ENCODE data around the gene KLK15. TPM values are rescaled to one million over a fixed set of nuclear protein-coding genes. Genes with fewer than 3 reads are reported as not detected.

Gene KLK15
- polyA plus RNA-seq, 2 of the 4 experiments (the other 2 are of a cell fraction), result not detected

DNA sequence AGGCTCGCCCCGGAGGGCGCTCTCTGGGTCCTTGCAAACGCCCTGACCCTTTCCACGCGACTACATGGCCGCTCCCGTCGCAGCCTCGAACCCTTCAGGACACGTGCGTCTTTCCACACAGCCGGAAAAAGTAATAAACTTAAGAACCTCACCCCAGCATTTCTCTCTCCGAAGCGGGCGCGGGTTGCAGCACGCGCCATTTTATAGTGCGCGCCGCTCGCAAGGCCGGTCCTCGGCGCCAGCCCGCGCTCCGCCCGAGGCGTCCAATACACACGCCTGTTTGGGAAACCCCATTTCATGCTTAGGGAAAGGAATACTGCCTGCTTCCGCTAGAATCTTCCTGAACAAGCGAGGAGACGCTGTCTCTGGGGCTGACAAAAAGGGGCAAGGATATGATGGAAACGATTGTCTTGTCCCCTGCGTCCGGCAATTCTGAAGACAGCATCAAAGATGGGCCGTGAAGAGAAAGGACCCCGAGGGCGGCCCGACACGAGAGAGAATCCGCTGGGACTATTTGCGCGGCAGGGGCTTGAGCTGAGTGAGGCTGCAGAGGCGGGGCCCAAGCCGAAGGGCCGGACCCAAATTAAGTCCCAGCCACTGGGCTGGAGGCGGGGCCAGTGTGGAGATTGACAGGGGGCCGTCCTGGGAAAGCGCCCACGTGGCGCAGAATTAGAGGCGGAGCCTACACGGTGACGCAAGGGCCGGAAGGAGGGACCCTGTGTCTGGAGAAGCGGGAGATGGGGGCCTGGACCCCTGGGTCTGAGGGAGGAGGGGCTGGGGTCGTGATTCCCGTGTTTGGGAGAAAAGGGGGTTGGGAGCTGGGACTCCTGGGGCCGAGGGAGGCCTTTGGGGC lies 28.7 kb downstream of the KLK15 start:
- Histone ChIP-seq H3K4me2 (peak overlapping the region; percentile 94), H3K9me3 (no peaks in the 10 kb centered on the region), H3K4me3 (peak overlapping the region; percentile 65), H3K4me1 (peaks cover 15% of the 10 kb centered on the region), H3K27ac (peak overlapping the region; percentile 94 to 95)
- WGBS (ENCODE audit: missing lambda C conversion rate), result 2% methylated on average over 62 of the region's 62 CpGs
- FAIRE-seq (peak; percentile 39), DNase-seq (ENCODE audit: low read depth in 1 of 2, low spot score in 1 of 2) (peak; percentile 98 to 100), ATAC-seq (peak; percentile 89 to 95)
- ChIA-PET POLR2A (interaction anchor here (0.6 to 2.3 kb wide), 20 partner anchors 8 to 458 kb away, joined by 3 to 26 read pairs (median 4); partner anchors contain the start of gene JOSD2), CTCF (interaction anchor here (0.7 to 4.1 kb wide), 4 partner anchors 12 to 135 kb away, joined by 3 to 19 read pairs (median 8); no protein-coding TSS in a partner anchor)
- no peak for TF ChIP-seq EHMT2 (IDR thresholded peaks at IDR 0.05; ENCODE audit: low read depth)
- TF ChIP-seq, protein P1, sequence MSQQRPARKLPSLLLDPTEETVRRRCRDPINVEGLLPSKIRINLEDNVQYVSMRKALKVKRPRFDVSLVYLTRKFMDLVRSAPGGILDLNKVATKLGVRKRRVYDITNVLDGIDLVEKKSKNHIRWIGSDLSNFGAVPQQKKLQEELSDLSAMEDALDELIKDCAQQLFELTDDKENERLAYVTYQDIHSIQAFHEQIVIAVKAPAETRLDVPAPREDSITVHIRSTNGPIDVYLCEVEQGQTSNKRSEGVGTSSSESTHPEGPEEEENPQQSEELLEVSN (IDR thresholded peaks at IDR 0.05; ENCODE audit: borderline replicate concordance, low read depth), result peak; percentile 82
- peak; percentile 19; the same call in 1 of the 2 replicates for TF ChIP-seq MAZ (IDR thresholded peaks at IDR 0.05; ENCODE audit: borderline replicate concordance, low read depth, low read length)
- 0 out of 2 replicates have a peak, but pooled peaks have one; percentile 31 for TF ChIP-seq HDAC2 (IDR thresholded peaks at IDR 0.05)
- TF ChIP-seq POLR2A (IDR thresholded peaks at IDR 0.05; ENCODE audit: low read length), result peak; percentile 97
- no peak for TF ChIP-seq RCOR1 (IDR thresholded peaks at IDR 0.05; ENCODE audit: low read depth, low read length)
- TF ChIP-seq, protein P2, sequence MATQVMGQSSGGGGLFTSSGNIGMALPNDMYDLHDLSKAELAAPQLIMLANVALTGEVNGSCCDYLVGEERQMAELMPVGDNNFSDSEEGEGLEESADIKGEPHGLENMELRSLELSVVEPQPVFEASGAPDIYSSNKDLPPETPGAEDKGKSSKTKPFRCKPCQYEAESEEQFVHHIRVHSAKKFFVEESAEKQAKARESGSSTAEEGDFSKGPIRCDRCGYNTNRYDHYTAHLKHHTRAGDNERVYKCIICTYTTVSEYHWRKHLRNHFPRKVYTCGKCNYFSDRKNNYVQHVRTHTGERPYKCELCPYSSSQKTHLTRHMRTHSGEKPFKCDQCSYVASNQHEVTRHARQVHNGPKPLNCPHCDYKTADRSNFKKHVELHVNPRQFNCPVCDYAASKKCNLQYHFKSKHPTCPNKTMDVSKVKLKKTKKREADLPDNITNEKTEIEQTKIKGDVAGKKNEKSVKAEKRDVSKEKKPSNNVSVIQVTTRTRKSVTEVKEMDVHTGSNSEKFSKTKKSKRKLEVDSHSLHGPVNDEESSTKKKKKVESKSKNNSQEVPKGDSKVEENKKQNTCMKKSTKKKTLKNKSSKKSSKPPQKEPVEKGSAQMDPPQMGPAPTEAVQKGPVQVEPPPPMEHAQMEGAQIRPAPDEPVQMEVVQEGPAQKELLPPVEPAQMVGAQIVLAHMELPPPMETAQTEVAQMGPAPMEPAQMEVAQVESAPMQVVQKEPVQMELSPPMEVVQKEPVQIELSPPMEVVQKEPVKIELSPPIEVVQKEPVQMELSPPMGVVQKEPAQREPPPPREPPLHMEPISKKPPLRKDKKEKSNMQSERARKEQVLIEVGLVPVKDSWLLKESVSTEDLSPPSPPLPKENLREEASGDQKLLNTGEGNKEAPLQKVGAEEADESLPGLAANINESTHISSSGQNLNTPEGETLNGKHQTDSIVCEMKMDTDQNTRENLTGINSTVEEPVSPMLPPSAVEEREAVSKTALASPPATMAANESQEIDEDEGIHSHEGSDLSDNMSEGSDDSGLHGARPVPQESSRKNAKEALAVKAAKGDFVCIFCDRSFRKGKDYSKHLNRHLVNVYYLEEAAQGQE (IDR thresholded peaks at IDR 0.05), result peak; percentile 37; the same call in 1 of the 2 replicates
- TF ChIP-seq HOXB13 (CRISPR knock-in tag; IDR thresholded peaks at IDR 0.05; ENCODE audit: low read depth), result no peak
- peak; percentile 11 to 82; a peak in 3 of 4 replicates for TF ChIP-seq CEBPB (IDR thresholded peaks at IDR 0.05)
- peak; percentile 99 for TF ChIP-seq PHF8 (IDR thresholded peaks at IDR 0.05; ENCODE audit: borderline replicate concordance, low read depth)
- TF ChIP-seq, protein P3, sequence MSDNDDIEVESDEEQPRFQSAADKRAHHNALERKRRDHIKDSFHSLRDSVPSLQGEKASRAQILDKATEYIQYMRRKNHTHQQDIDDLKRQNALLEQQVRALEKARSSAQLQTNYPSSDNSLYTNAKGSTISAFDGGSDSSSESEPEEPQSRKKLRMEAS (IDR thresholded peaks at IDR 0.05), result peak; percentile 98
- TF ChIP-seq HEYL (CRISPR knock-in tag; IDR thresholded peaks at IDR 0.05), result no peak
- TF ChIP-seq, protein P4, sequence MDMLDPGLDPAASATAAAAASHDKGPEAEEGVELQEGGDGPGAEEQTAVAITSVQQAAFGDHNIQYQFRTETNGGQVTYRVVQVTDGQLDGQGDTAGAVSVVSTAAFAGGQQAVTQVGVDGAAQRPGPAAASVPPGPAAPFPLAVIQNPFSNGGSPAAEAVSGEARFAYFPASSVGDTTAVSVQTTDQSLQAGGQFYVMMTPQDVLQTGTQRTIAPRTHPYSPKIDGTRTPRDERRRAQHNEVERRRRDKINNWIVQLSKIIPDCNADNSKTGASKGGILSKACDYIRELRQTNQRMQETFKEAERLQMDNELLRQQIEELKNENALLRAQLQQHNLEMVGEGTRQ (IDR thresholded peaks at IDR 0.05), result peak; percentile 96
- TF ChIP-seq TP53 (CRISPR knock-in tag; IDR thresholded peaks at IDR 0.05), result peak; percentile 90
- TF ChIP-seq RFX5 (IDR thresholded peaks at IDR 0.05), result peak; percentile 66
- TF ChIP-seq NPAS2 (CRISPR knock-in tag; IDR thresholded peaks at IDR 0.05; ENCODE audit: borderline replicate concordance), result peak; percentile 38; the same call in 1 of the 2 replicates
- TF ChIP-seq MYC (IDR thresholded peaks at IDR 0.05; ENCODE audit: borderline replicate concordance, low read length), result peak; percentile 97
- TF ChIP-seq, protein P5, sequence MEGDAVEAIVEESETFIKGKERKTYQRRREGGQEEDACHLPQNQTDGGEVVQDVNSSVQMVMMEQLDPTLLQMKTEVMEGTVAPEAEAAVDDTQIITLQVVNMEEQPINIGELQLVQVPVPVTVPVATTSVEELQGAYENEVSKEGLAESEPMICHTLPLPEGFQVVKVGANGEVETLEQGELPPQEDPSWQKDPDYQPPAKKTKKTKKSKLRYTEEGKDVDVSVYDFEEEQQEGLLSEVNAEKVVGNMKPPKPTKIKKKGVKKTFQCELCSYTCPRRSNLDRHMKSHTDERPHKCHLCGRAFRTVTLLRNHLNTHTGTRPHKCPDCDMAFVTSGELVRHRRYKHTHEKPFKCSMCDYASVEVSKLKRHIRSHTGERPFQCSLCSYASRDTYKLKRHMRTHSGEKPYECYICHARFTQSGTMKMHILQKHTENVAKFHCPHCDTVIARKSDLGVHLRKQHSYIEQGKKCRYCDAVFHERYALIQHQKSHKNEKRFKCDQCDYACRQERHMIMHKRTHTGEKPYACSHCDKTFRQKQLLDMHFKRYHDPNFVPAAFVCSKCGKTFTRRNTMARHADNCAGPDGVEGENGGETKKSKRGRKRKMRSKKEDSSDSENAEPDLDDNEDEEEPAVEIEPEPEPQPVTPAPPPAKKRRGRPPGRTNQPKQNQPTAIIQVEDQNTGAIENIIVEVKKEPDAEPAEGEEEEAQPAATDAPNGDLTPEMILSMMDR (IDR thresholded peaks at IDR 0.05), result no peak
- no peak for TF ChIP-seq RARB (CRISPR knock-in tag; IDR thresholded peaks at IDR 0.05)
- TF ChIP-seq HOXA7 (CRISPR knock-in tag; IDR thresholded peaks at IDR 0.05), result no peak
- 0 out of 2 replicates have a peak, but pooled peaks have one; percentile 48 for TF ChIP-seq HOXB5 (CRISPR knock-in tag; IDR thresholded peaks at IDR 0.05)
- TF ChIP-seq POLR2AphosphoS2 (conservative IDR thresholded peaks at IDR 0.05; ENCODE audit: low read length), result no peak
- TF ChIP-seq NR3C1 (IDR thresholded peaks at IDR 0.05), result no peak
- peak; percentile 50; the same call in 1 of the 2 replicates for TF ChIP-seq ESRRA (IDR thresholded peaks at IDR 0.05; ENCODE audit: borderline replicate concordance, low read length)
- TF ChIP-seq KDM5A (IDR thresholded peaks at IDR 0.05), result peak; percentile 88
- peak; percentile 99 to 100 for TF ChIP-seq JUN (IDR thresholded peaks at IDR 0.05)
- 0 out of 2 replicates have a peak, but pooled peaks have one; percentile 8 for TF ChIP-seq BHLHE40 (IDR thresholded peaks at IDR 0.05; ENCODE audit: low read depth, low read length)
- TF ChIP-seq ZNF302 (CRISPR knock-in tag; IDR thresholded peaks at IDR 0.05), result no peak
- peak; percentile 13 for TF ChIP-seq MAFK (IDR thresholded peaks at IDR 0.05; ENCODE audit: partially characterized antibody)
- TF ChIP-seq FOSL2 (IDR thresholded peaks at IDR 0.05), result no peak
- peak; percentile 2; the same call in 1 of the 2 replicates for TF ChIP-seq FOSL2 (CRISPR knock-in tag; IDR thresholded peaks at IDR 0.05)
- TF ChIP-seq NFE2L2 (conservative IDR thresholded peaks at IDR 0.05; ENCODE audit: low read length), result no peak
- peak; percentile 71 for TF ChIP-seq CHD2 (IDR thresholded peaks at IDR 0.05; ENCODE audit: low read length, partially characterized antibody)

Measured in A549 (cell line).